Prostate gland (tissue), 2 donors: ENCODE results near the gene DSCAM.

Source experiments
- POLR2A ChIP-seq: fragments of 450-650 bp; IDR thresholded peaks from one replicate; pipeline ENCODE4 v1.6.1; 2016; ENCODE audit warnings: antibody characterized with exemption, mild to moderate bottlenecking
- TF ChIP-seq, protein P1 (sequence below), 4 experiments: fragments of 200-600 bp in 2 of 4; fragments of 450-650 bp in 2 of 4; sonication (generic) in 2 of 4; IDR thresholded peaks; 1 replicate in 3 of 4; 2 replicates in 1 of 4; pipeline ENCODE4 v1.5.1; 2016 to 2019; ENCODE audit warnings: antibody characterized with exemption in 4 of 4, mild to moderate bottlenecking in 2 of 4, moderate library complexity in 2 of 4

- no peak for TF ChIP-seq POLR2A
- TF ChIP-seq, protein P1, sequence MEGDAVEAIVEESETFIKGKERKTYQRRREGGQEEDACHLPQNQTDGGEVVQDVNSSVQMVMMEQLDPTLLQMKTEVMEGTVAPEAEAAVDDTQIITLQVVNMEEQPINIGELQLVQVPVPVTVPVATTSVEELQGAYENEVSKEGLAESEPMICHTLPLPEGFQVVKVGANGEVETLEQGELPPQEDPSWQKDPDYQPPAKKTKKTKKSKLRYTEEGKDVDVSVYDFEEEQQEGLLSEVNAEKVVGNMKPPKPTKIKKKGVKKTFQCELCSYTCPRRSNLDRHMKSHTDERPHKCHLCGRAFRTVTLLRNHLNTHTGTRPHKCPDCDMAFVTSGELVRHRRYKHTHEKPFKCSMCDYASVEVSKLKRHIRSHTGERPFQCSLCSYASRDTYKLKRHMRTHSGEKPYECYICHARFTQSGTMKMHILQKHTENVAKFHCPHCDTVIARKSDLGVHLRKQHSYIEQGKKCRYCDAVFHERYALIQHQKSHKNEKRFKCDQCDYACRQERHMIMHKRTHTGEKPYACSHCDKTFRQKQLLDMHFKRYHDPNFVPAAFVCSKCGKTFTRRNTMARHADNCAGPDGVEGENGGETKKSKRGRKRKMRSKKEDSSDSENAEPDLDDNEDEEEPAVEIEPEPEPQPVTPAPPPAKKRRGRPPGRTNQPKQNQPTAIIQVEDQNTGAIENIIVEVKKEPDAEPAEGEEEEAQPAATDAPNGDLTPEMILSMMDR (IDR thresholded peaks at IDR 0.05): no peak
Observed at GRCh38 chr21:40613546-40614030, 233.4 kb downstream of the DSCAM start.
